Measurements from ENCODE around the gene MED13.

DNA sequence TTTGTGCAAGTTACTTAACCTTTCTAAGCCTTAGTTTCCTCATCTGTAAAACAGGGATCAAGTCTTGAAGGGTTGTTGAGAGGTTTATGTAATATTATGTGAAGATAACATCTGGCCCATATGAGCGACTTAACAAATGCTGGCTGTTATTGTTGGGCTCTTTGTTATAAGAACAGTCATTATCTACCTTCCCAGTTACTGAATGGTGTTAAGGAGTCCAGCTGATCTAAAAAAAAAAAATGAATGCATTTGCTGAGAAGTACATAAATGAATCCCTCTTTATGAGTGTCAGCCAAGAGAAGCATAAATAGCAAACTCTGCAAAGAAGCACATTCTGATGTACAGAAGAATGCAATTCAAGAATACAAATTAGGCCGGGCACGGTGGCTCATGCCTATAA lies 24.3 kb upstream of the MED13 start:
- no peak for TF ChIP-seq POLR2AphosphoS5 (IDR thresholded peaks at IDR 0.05; ENCODE audit: borderline replicate concordance, low read depth, low read length)
- no peak for TF ChIP-seq EZH2 (IDR thresholded peaks at IDR 0.05)
